ENCODE data around the gene ARRDC5. TPM values are rescaled to one million over a fixed set of nuclear protein-coding genes. Genes with fewer than 3 reads are reported as not detected.

ARRDC5 gene
- total RNA-seq, 4 donors from 2014 or later: 0.44 to 0.90 (median 0.63) TPM; not detected in 1

GRCh38 chr19:4935444-4935843 lies 32.7 kb upstream of the ARRDC5 start:
- TF ChIP-seq POLR2A (IDR thresholded peaks at IDR 0.05) (no peak), CTCF (IDR thresholded peaks at IDR 0.05) (no peak), EP300 (IDR thresholded peaks at IDR 0.05) (no peak)
- WGBS, 2 donors: 90 to 95% methylated on average over 8 of the region's 8 CpGs
- H3K9me3 ChIP-seq: no peaks in the 10 kb centered on the region
- no peaks in the 10 kb centered on the region for H3K4me1 ChIP-seq
- H3K36me3 ChIP-seq: no peaks in the 10 kb centered on the region
- no peaks in the 10 kb centered on the region for H3K27me3 ChIP-seq
- H3K4me3 ChIP-seq: no peak overlapping the region
- no peak overlapping the region for H3K27ac ChIP-seq
- no peak for DNase-seq (ENCODE audit: low spot score in 2 of 2)

GRCh38 chr19:4933528-4933927 lies 30.8 kb upstream of the ARRDC5 start:
- no peaks in the 10 kb centered on the region for H3K27me3 ChIP-seq
- no peaks in the 10 kb centered on the region for H3K36me3 ChIP-seq
- WGBS, 2 donors: 55 to 78% methylated on average over 7 of the region's 7 CpGs
- no peak overlapping the region for H3K4me3 ChIP-seq
- peak; percentile 20 to 76 for TF ChIP-seq EP300 (IDR thresholded peaks at IDR 0.05)
- no peak for TF ChIP-seq POLR2A (IDR thresholded peaks at IDR 0.05)
- peak overlapping the region in 1 of 4 donors; percentile 53 for H3K27ac ChIP-seq
- H3K9me3 ChIP-seq: no peaks in the 10 kb centered on the region
- DNase-seq (ENCODE audit: low spot score in 2 of 2): peak; percentile 40 to 49
- H3K4me1 ChIP-seq: no peaks in the 10 kb centered on the region

- no peaks in the 10 kb centered on the region for H3K27me3 ChIP-seq
- no peaks in the 10 kb centered on the region for H3K4me1 ChIP-seq
- H3K4me3 ChIP-seq: no peak overlapping the region
- TF ChIP-seq POLR2A (IDR thresholded peaks at IDR 0.05) (no peak), EP300 (IDR thresholded peaks at IDR 0.05) (no peak), CTCF (IDR thresholded peaks at IDR 0.05) (no peak)
- WGBS, 2 donors: 95 to 96% methylated on average over 32 of the region's 32 CpGs
- no peak for DNase-seq (ENCODE audit: low spot score in 2 of 2)
- peak overlapping the region in 1 of 4 donors; percentile 53 for H3K27ac ChIP-seq
- H3K9me3 ChIP-seq: no peaks in the 10 kb centered on the region
- no peaks in the 10 kb centered on the region for H3K36me3 ChIP-seq
These were observed 30.0 kb upstream of the ARRDC5 start for GRCh38 chr19:4932711-4933110.

GRCh38 chr19:4930664-4931063 lies 28.0 kb upstream of the ARRDC5 start:
- H3K27ac ChIP-seq: no peak overlapping the region
- 83 to 89% methylated on average over 28 of the region's 28 CpGs for WGBS, 2 donors
- no peak overlapping the region for H3K4me3 ChIP-seq
- TF ChIP-seq CTCF (IDR thresholded peaks at IDR 0.05): no peak
- no peak for TF ChIP-seq EP300 (IDR thresholded peaks at IDR 0.05)
- TF ChIP-seq POLR2A (IDR thresholded peaks at IDR 0.05): no peak
- no peaks in the 10 kb centered on the region for H3K36me3 ChIP-seq
- H3K4me1 ChIP-seq: no peaks in the 10 kb centered on the region
- no peaks in the 10 kb centered on the region for H3K27me3 ChIP-seq
- DNase-seq (ENCODE audit: low spot score in 2 of 2): no peak
- no peaks in the 10 kb centered on the region for H3K9me3 ChIP-seq

- Histone ChIP-seq H3K27me3 (no peaks in the 10 kb centered on the region), H3K9me3 (no peaks in the 10 kb centered on the region), H3K36me3 (no peaks in the 10 kb centered on the region), H3K4me1 (no peaks in the 10 kb centered on the region), H3K4me3 (no peak overlapping the region), H3K27ac (no peak overlapping the region)
- WGBS, 2 donors: 74 to 91% methylated on average over 20 to 22 of the region's 22 CpGs
- no peak for DNase-seq (ENCODE audit: low spot score in 2 of 2)
- no peak for TF ChIP-seq EP300 (IDR thresholded peaks at IDR 0.05)
- TF ChIP-seq POLR2A (IDR thresholded peaks at IDR 0.05): no peak
- no peak for TF ChIP-seq CTCF (IDR thresholded peaks at IDR 0.05)
These were observed 26.5 kb upstream of the ARRDC5 start for GRCh38 chr19:4929186-4929585.

GRCh38 chr19:4923276-4923747 lies 20.6 kb upstream of the ARRDC5 start:
- Histone ChIP-seq H3K27ac (no peak overlapping the region), H3K27me3 (no peaks in the 10 kb centered on the region), H3K4me1 (no peaks in the 10 kb centered on the region), H3K9me3 (no peaks in the 10 kb centered on the region), H3K4me3 (no peak overlapping the region), H3K36me3 (no peaks in the 10 kb centered on the region)
- TF ChIP-seq EP300 (IDR thresholded peaks at IDR 0.05) (no peak), CTCF (IDR thresholded peaks at IDR 0.05) (no peak), POLR2A (IDR thresholded peaks at IDR 0.05) (no peak)
- no peak for DNase-seq (ENCODE audit: low spot score in 2 of 2)
- 90 to 91% methylated on average over 16 to 21 of the region's 21 CpGs for WGBS, 2 donors

Data from tibial nerve (tissue), 4 donors.